Astrocyte (in vitro differentiated cells and primary cell): ENCODE results near the gene ECE2.

Experiments used
- EZH2 ChIP-seq: IDR thresholded peaks from 2 replicates; pipeline ENCODE4 v1.6.1; 2012; ENCODE audit warnings: mild to moderate bottlenecking, low read length, inconsistent platforms; ENCODE audit not compliant: insufficient read depth
- TF ChIP-seq, protein P1 (sequence below): IDR thresholded peaks from 2 replicates; pipeline ENCODE4 v1.5.1; 2011; ENCODE audit warnings: low read depth, mild to moderate bottlenecking, inconsistent platforms, low read length, moderate library complexity; ENCODE audit not compliant: insufficient read depth

GRCh38 chr3:184316792-184317191 lies 41.0 kb downstream of the ECE2 start:
- TF ChIP-seq, protein P1, sequence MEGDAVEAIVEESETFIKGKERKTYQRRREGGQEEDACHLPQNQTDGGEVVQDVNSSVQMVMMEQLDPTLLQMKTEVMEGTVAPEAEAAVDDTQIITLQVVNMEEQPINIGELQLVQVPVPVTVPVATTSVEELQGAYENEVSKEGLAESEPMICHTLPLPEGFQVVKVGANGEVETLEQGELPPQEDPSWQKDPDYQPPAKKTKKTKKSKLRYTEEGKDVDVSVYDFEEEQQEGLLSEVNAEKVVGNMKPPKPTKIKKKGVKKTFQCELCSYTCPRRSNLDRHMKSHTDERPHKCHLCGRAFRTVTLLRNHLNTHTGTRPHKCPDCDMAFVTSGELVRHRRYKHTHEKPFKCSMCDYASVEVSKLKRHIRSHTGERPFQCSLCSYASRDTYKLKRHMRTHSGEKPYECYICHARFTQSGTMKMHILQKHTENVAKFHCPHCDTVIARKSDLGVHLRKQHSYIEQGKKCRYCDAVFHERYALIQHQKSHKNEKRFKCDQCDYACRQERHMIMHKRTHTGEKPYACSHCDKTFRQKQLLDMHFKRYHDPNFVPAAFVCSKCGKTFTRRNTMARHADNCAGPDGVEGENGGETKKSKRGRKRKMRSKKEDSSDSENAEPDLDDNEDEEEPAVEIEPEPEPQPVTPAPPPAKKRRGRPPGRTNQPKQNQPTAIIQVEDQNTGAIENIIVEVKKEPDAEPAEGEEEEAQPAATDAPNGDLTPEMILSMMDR = no peak
- TF ChIP-seq EZH2 = no peak
